ENCODE results near the gene NHS. TPM values are rescaled to one million over a fixed set of nuclear protein-coding genes. Genes with fewer than 3 reads are reported as not detected.

NHS gene
- polyA plus RNA-seq, 1 donor (not counting 4 experiments of a cell fraction or from before 2014, with no cell fraction given), result 5.4 TPM

- H2AFZ ChIP-seq (ENCODE audit: control insufficient read depth, low read length), result no peak overlapping the region
- TF ChIP-seq CTCF (optimal IDR thresholded peaks at IDR 0.05 in 1 of 3, IDR thresholded peaks at IDR 0.05 in 1 of 3, conservative IDR thresholded peaks at IDR 0.05 in 1 of 3; ENCODE audit: extremely low read depth in 1 of 3, insufficient read depth in 2 of 3, low read length in 3 of 3) (no peak), EZH2 (IDR thresholded peaks at IDR 0.05; ENCODE audit: low read length) (no peak)
- dilution Hi-C loops (cut with MboI; ENCODE audit: extremely low pct_ligation_motif_present, low sequenced_read_pairs), result no loop called here
- peaks cover 46% of the 10 kb centered on the region for H3K4me1 ChIP-seq (ENCODE audit: control insufficient read depth, extremely low read depth, insufficient read depth, low read length)
- peaks cover 16% of the 10 kb centered on the region for H3K79me2 ChIP-seq (ENCODE audit: control insufficient read depth, insufficient read depth, low read length)
- H3K9me3 ChIP-seq (ENCODE audit: control insufficient read depth, low read depth, low read length), result no peaks in the 10 kb centered on the region
- no peaks in the 10 kb centered on the region for H3K36me3 ChIP-seq (ENCODE audit: control insufficient read depth in 2 of 2, extremely low read depth in 1 of 2, insufficient read depth in 2 of 2, low read length in 2 of 2)
- H3K27me3 ChIP-seq (ENCODE audit: control insufficient read depth, extremely low read depth, insufficient read depth, low read length), result no peaks in the 10 kb centered on the region
- DNase-seq (ENCODE audit: low read depth, low spot score) (no peak), FAIRE-seq (no peak)
- H3K4me3 ChIP-seq (ENCODE audit: control insufficient read depth in 2 of 3, extremely low read depth in 1 of 3, insufficient read depth in 2 of 3, low read depth in 1 of 3, low read length in 3 of 3), result no peak overlapping the region
- no peak overlapping the region for H3K9ac ChIP-seq (ENCODE audit: control insufficient read depth, extremely low read depth, insufficient read depth, low read length)
- H3K9me1 ChIP-seq (ENCODE audit: control insufficient read depth, extremely low read depth, insufficient read depth, low read length), result peaks cover 4% of the 10 kb centered on the region
- H4K20me1 ChIP-seq (ENCODE audit: control insufficient read depth, extremely low read depth, insufficient read depth, low read length), result no peaks in the 10 kb centered on the region
- H3K27ac ChIP-seq (ENCODE audit: control insufficient read depth, insufficient read depth, low read length), result no peak overlapping the region
- H3K4me2 ChIP-seq (ENCODE audit: control insufficient read depth, extremely low read depth, insufficient read depth, low read depth, low read length), result no peak overlapping the region
These were observed 180.8 kb downstream of the NHS start for GRCh38 chrX:17555846-17556245.

GRCh38 chrX:17559728-17560379 is 184.9 kb downstream of the NHS start:
- Histone ChIP-seq H3K27ac (ENCODE audit: control insufficient read depth, insufficient read depth, low read length) (peak overlapping the region; percentile 33), H3K9ac (ENCODE audit: control insufficient read depth, extremely low read depth, insufficient read depth, low read length) (no peak overlapping the region), H3K36me3 (ENCODE audit: control insufficient read depth in 2 of 2, extremely low read depth in 1 of 2, insufficient read depth in 2 of 2, low read length in 2 of 2) (no peaks in the 10 kb centered on the region), H3K27me3 (ENCODE audit: control insufficient read depth, extremely low read depth, insufficient read depth, low read length) (no peaks in the 10 kb centered on the region), H3K4me1 (ENCODE audit: control insufficient read depth, extremely low read depth, insufficient read depth, low read length) (peaks cover 25% of the 10 kb centered on the region), H3K79me2 (ENCODE audit: control insufficient read depth, insufficient read depth, low read length) (peaks cover 17% of the 10 kb centered on the region), H2AFZ (ENCODE audit: control insufficient read depth, low read length) (peak overlapping the region; percentile 13), H3K4me2 (ENCODE audit: control insufficient read depth, extremely low read depth, insufficient read depth, low read depth, low read length) (peak overlapping the region; percentile 68), H3K9me3 (ENCODE audit: control insufficient read depth, low read depth, low read length) (no peaks in the 10 kb centered on the region), H3K4me3 (ENCODE audit: control insufficient read depth in 2 of 3, extremely low read depth in 1 of 3, insufficient read depth in 2 of 3, low read depth in 1 of 3, low read length in 3 of 3) (peak overlapping the region in 1 of 3 experiments; percentile 25), H3K9me1 (ENCODE audit: control insufficient read depth, extremely low read depth, insufficient read depth, low read length) (peaks cover 4% of the 10 kb centered on the region), H4K20me1 (ENCODE audit: control insufficient read depth, extremely low read depth, insufficient read depth, low read length) (no peaks in the 10 kb centered on the region)
- FAIRE-seq, result peak; percentile 68
- dilution Hi-C loops (cut with MboI; ENCODE audit: extremely low pct_ligation_motif_present, low sequenced_read_pairs), result no loop called here
- TF ChIP-seq EZH2 (IDR thresholded peaks at IDR 0.05; ENCODE audit: low read length) (no peak), CTCF (optimal IDR thresholded peaks at IDR 0.05 in 1 of 3, IDR thresholded peaks at IDR 0.05 in 1 of 3, conservative IDR thresholded peaks at IDR 0.05 in 1 of 3; ENCODE audit: extremely low read depth in 1 of 3, insufficient read depth in 2 of 3, low read length in 3 of 3) (no peak)
- no peak for DNase-seq (ENCODE audit: low read depth, low spot score)
